H1 (cell line): ENCODE measurements around the gene BYSL. TPM values are rescaled to one million over a fixed set of nuclear protein-coding genes. Genes with fewer than 3 reads are reported as not detected.

Experiments used
- CTCF ChIA-PET: fragments of 300-600 bp; sonication (Branson Sonifier 250); formaldehyde crosslinking; loops from one replicate; lab custom pipeline; 2021; ENCODE audit not compliant: partially characterized antibody; lab: Charles Lee
- POLR2A ChIA-PET: fragments of 300-600 bp; sonication (Branson Sonifier 250); formaldehyde crosslinking; loops from one replicate; lab custom pipeline; 2021; ENCODE audit warnings: inconsistent platforms; ENCODE audit not compliant: partially characterized antibody; lab: Charles Lee
- DNase-seq, 2 experiments: peaks; one replicate each; pipeline versions ENCODE4 v3.0.0 to v3.0.0-alpha.2; 2010 to 2022; ENCODE audit warnings: low spot score in 2 of 2, low read depth in 1 of 2, mixed read lengths in 1 of 2
- FAIRE-seq: peaks from 2 replicates; lab custom pipeline; 2011; peaks lifted over from hg19 to GRCh38; lab: Jason Lieb, UNC
- H2AFZ ChIP-seq: 2 replicates; pipeline ENCODE4 v1.8.1; 2012; ENCODE audit warnings: low read length, inconsistent platforms
- H2AK5ac ChIP-seq: 2 replicates; pipeline ENCODE4 v1.6.1; 2013; ENCODE audit warnings: low read depth, low read length
- H2BK120ac ChIP-seq: replicated peaks from 2 replicates; pipeline ENCODE3; 2013; ENCODE audit warnings: low read depth, low read length, inconsistent platforms
- H2BK12ac ChIP-seq: 2 replicates; pipeline ENCODE4 v1.6.1; 2013; ENCODE audit warnings: low read depth, low read length
- H2BK15ac ChIP-seq: 2 replicates; pipeline ENCODE4 v1.6.1; 2013; ENCODE audit warnings: low read length
- H2BK20ac ChIP-seq: 2 replicates; pipeline ENCODE4 v1.6.1; 2013; ENCODE audit warnings: low read length
- H2BK5ac ChIP-seq: 2 replicates; pipeline ENCODE4 v1.6.1; 2013; ENCODE audit warnings: low read depth, low read length
- H3K14ac ChIP-seq: 2 replicates; pipeline ENCODE4 v1.6.1; 2013; ENCODE audit warnings: inconsistent platforms; ENCODE audit not compliant: insufficient read length
- H3K18ac ChIP-seq: 2 replicates; pipeline ENCODE4 v1.6.1; 2013; ENCODE audit warnings: low read length; ENCODE audit errors: extremely low read depth
- H3K23ac ChIP-seq: 2 replicates; pipeline ENCODE4 v1.6.1; 2013; ENCODE audit warnings: inconsistent platforms; ENCODE audit not compliant: insufficient read length
- H3K23me2 ChIP-seq: 2 replicates; pipeline ENCODE4 v1.6.1; 2013; ENCODE audit warnings: low read depth, low read length
- H3K27ac ChIP-seq: 2 replicates; pipeline ENCODE4 v1.6.1; 2011; ENCODE audit warnings: low read depth, low read length, inconsistent platforms
- H3K27me3 ChIP-seq, 4 experiments: replicated peaks in 1 of 4; 1 replicate in 1 of 4; 2 replicates in 3 of 4; pipeline versions ENCODE4 v1.6.1 to v1.8.1; 2011 to 2013; ENCODE audit warnings: low read length in 3 of 4, mild to moderate bottlenecking in 3 of 4, inconsistent platforms in 2 of 4, mixed read lengths in 2 of 4, moderate library complexity in 1 of 4; ENCODE audit not compliant: control insufficient read depth in 3 of 4, insufficient read depth in 3 of 4; ENCODE audit errors: extremely low read depth in 1 of 4
- H3K36me3 ChIP-seq, 4 experiments: 2 replicates each; pipeline versions ENCODE4 v1.6.1 to v1.8.1; 2011 to 2013; ENCODE audit warnings: mild to moderate bottlenecking in 4 of 4, low read length in 3 of 4, moderate library complexity in 2 of 4, control low read depth in 1 of 4, inconsistent platforms in 1 of 4; ENCODE audit not compliant: insufficient read depth in 4 of 4, control insufficient read depth in 2 of 4
- H3K4ac ChIP-seq: replicated peaks from 2 replicates; pipeline ENCODE3; 2013; ENCODE audit warnings: low read length, low read depth, mixed read lengths, inconsistent platforms; ENCODE audit not compliant: insufficient read length
- H3K4me1 ChIP-seq, 4 experiments: replicated peaks in 1 of 4; 1 replicate in 1 of 4; 2 replicates in 3 of 4; pipeline versions ENCODE4 v1.6.1 to v1.8.1; 2011 to 2013; ENCODE audit warnings: low read length in 3 of 4, inconsistent platforms in 2 of 4, mixed read lengths in 1 of 4; ENCODE audit not compliant: insufficient read depth in 4 of 4, control insufficient read depth in 3 of 4
- H3K4me2 ChIP-seq, 2 experiments: 2 replicates each; pipeline versions ENCODE4 v1.6.1 to v1.8.1; 2011 to 2013; ENCODE audit warnings: low read depth in 2 of 2, low read length in 2 of 2, control low read depth in 1 of 2, inconsistent platforms in 1 of 2, mild to moderate bottlenecking in 1 of 2; ENCODE audit not compliant: insufficient read depth in 1 of 2
- H3K4me3 ChIP-seq, 4 experiments: fragments of 200-600, 300-600 bp in 1 of 4; sonication (generic), shearing (Covaris generic), sonication (Bioruptor Twin) in 1 of 4; 2 replicates each; pipeline versions ENCODE4 v1.5.1 to v1.8.1; 2011 to 2016; ENCODE audit warnings: low read length in 4 of 4, low read depth in 3 of 4, control low read depth in 2 of 4, inconsistent platforms in 2 of 4, mild to moderate bottlenecking in 2 of 4, mixed read lengths in 1 of 4, moderate library complexity in 1 of 4; ENCODE audit not compliant: insufficient read depth in 2 of 4; ENCODE audit errors: extremely low read depth in 1 of 4
- H3K56ac ChIP-seq: replicated peaks from 2 replicates; pipeline ENCODE3; 2013; ENCODE audit warnings: low read depth, mild to moderate bottlenecking, mixed read lengths, low read length, inconsistent platforms; ENCODE audit not compliant: insufficient read length
- H3K79me1 ChIP-seq: 2 replicates; pipeline ENCODE4 v1.6.1; 2013; ENCODE audit warnings: low read depth, low read length, control low read depth
- H3K79me2 ChIP-seq, 2 experiments: 2 replicates each; pipeline versions ENCODE4 v1.6.1 to v1.8.1; 2012 to 2013; ENCODE audit warnings: low read length in 2 of 2, mild to moderate bottlenecking in 2 of 2, inconsistent platforms in 1 of 2; ENCODE audit not compliant: insufficient read depth in 2 of 2, control insufficient read depth in 1 of 2
- H3K9ac ChIP-seq, 4 experiments: replicated peaks in 1 of 4; 1 replicate in 1 of 4; 2 replicates in 3 of 4; pipeline versions ENCODE4 v1.6.1 to v1.8.1; 2011 to 2013; ENCODE audit warnings: low read depth in 3 of 4, low read length in 3 of 4, control low read depth in 2 of 4, mild to moderate bottlenecking in 2 of 4, moderate library complexity in 2 of 4, inconsistent platforms in 1 of 4; ENCODE audit errors: extremely low read depth in 1 of 4
- H3K9me3 ChIP-seq, 2 experiments: 2 replicates each; pipeline versions ENCODE4 v1.6.1 to v1.8.1; 2012 to 2013; ENCODE audit warnings: mild to moderate bottlenecking in 2 of 2, moderate library complexity in 2 of 2, control low read depth in 1 of 2, inconsistent platforms in 1 of 2, low read depth in 1 of 2, low read length in 1 of 2, mixed read lengths in 1 of 2; ENCODE audit not compliant: insufficient read depth in 2 of 2
- H4K20me1 ChIP-seq, 2 experiments: replicated peaks in 1 of 2; 2 replicates each; pipeline versions ENCODE3 to v1.8.1; 2011 to 2013; ENCODE audit warnings: inconsistent platforms in 2 of 2, low read length in 2 of 2, mild to moderate bottlenecking in 1 of 2; ENCODE audit not compliant: insufficient read depth in 2 of 2, control insufficient read depth in 1 of 2
- H4K5ac ChIP-seq: 2 replicates; pipeline ENCODE4 v1.6.1; 2013; ENCODE audit warnings: low read length, low read depth, mixed read lengths, inconsistent platforms; ENCODE audit not compliant: insufficient read length
- H4K8ac ChIP-seq: 2 replicates; pipeline ENCODE4 v1.8.0; 2013; ENCODE audit warnings: mild to moderate bottlenecking, moderate library complexity, low read length, inconsistent platforms; ENCODE audit not compliant: insufficient read depth; ENCODE audit errors: extremely low read depth
- H4K91ac ChIP-seq: replicated peaks from 2 replicates; pipeline ENCODE3; 2013; ENCODE audit warnings: low read length, mixed read lengths, inconsistent platforms; ENCODE audit not compliant: insufficient read length
- CBX8 ChIP-seq: fragments of 300-800, 300-1000 bp; sonication (generic); IDR thresholded peaks from 2 replicates; pipeline ENCODE4 v1.7.1; 2016; ENCODE audit warnings: low read depth, low read length, borderline replicate concordance
- FOSL1 ChIP-seq: IDR thresholded peaks from 2 replicates; pipeline ENCODE4 v1.6.1; 2011; ENCODE audit warnings: mild to moderate bottlenecking, low read depth, low read length, moderate library complexity; ENCODE audit not compliant: insufficient read depth
- GTF2F1 ChIP-seq: IDR thresholded peaks from 2 replicates; pipeline ENCODE4 v1.6.1; 2012; ENCODE audit warnings: low read depth, low read length, improper control_type of control experiment, borderline replicate concordance
- JUND ChIP-seq: IDR thresholded peaks from 2 replicates; pipeline ENCODE4 v1.6.1; 2011; ENCODE audit warnings: mild to moderate bottlenecking, improper control_type of control experiment, low read length
- RAD21 ChIP-seq, 2 experiments: IDR thresholded peaks in 1 of 2; conservative IDR thresholded peaks in 1 of 2; 2 replicates each; pipeline ENCODE4 v1.6.1; 2011; ENCODE audit warnings: low read depth in 2 of 2, low read length in 2 of 2, improper control_type of control experiment in 1 of 2, inconsistent platforms in 1 of 2, mild to moderate bottlenecking in 1 of 2, moderate library complexity in 1 of 2
- RNF2 ChIP-seq: fragments of 200-900, 300-1000 bp; sonication (generic); IDR thresholded peaks from 2 replicates; pipeline ENCODE4 v1.7.1; 2016; ENCODE audit warnings: borderline replicate concordance, low read depth, mild to moderate bottlenecking, antibody characterized with exemption, low read length; ENCODE audit not compliant: poor library complexity, severe bottlenecking; ENCODE audit errors: missing control alignments
- TAF7 ChIP-seq: optimal IDR thresholded peaks from 2 replicates; pipeline ENCODE3; 2011; ENCODE audit warnings: low read depth, mild to moderate bottlenecking, inconsistent platforms, low read length, moderate library complexity, borderline replicate concordance
- WGBS, 2 experiments: shearing (Covaris generic) in 1 of 2; methylation state at CpG; one replicate each; pipeline versions ENCODE4 v1.1.6 to v1.1.7; 2013 to 2015; ENCODE audit warnings: low lambda C conversion rate in 2 of 2, mixed read lengths in 2 of 2, inconsistent platforms in 1 of 2, low coverage in 1 of 2, missing lambda C conversion rate in 1 of 2; ENCODE audit not compliant: insufficient replicate concordance in 2 of 2, insufficient coverage in 1 of 2, insufficient read length in 1 of 2; ENCODE audit errors: extremely low coverage in 1 of 2, missing lambda C conversion rate in 1 of 2; 5-methylcytosine and 5-hydroxymethylcytosine counted together
- polyA plus RNA-seq, 7 experiments: library from polyadenylated mRNA; depleted of rRNA in 3 of 7; stranded (reverse) in 5 of 7; unstranded in 2 of 7; fragments of >200 nt in 5 of 7; fragments of 200-250 nt in 2 of 7; gene quantifications; 1 replicate in 5 of 7; 2 replicates in 1 of 7; 4 replicates in 1 of 7; pipeline versions ENCODE4 v1.2.1 to v1.2.3, GENCODE V29; 2011 to 2013; ENCODE audit warnings: missing spikeins in 2 of 7, mixed read lengths in 2 of 7
- total RNA-seq: library from RNA; stranded (reverse); fragmentation: NEBNext Ultra II Directional; extraction: Animal tissue kit (Norgen Biotek cat#: 25700); gene quantifications from 2 replicates; pipeline ENCODE4 v1.2.1, GENCODE V29; 2021

BYSL gene
- total and polyA plus RNA-seq, 2 of the 8 experiments (the other 6 are each of a cell fraction or from before 2014, with no cell fraction given), result 37.3 to 49.2 TPM

GRCh38 chr6:41896281-41896680, 25.0 kb upstream of the BYSL start:
- Histone ChIP-seq H2BK15ac (no peak overlapping the region), H2AK5ac (no peak overlapping the region), H2BK5ac (peak overlapping the region; percentile 18; the same call in 1 of the 2 replicates), H3K27ac (peak overlapping the region; percentile 83; the same call in 1 of the 2 replicates), H3K9me3 (no peaks in the 10 kb centered on the region), H3K4me2 (peak overlapping the region; percentile 93 to 100), H2BK120ac (no peak overlapping the region), H3K4ac (no peak overlapping the region), H4K20me1 (peaks cover 0 to 1% of the 10 kb centered on the region in 2 experiments), H3K79me1 (no peaks in the 10 kb centered on the region), H3K9ac (peak overlapping the region; percentile 13 to 79 (median 76); a peak in 6 of 7 replicates), H3K27me3 (no peaks in the 10 kb centered on the region), H3K14ac (no peak overlapping the region), H4K8ac (no peak overlapping the region), H2AFZ (no peak overlapping the region), H2BK20ac (no peak overlapping the region; the same call in 1 of the 2 replicates), H3K23me2 (peaks cover 14% of the 10 kb centered on the region), H3K4me1 (peaks cover 0 to 11% (median 4%) of the 10 kb centered on the region in 4 experiments; a peak in 4 of 7 replicates), H4K5ac (no peak overlapping the region), H3K56ac (no peak overlapping the region), H4K91ac (no peak overlapping the region), H2BK12ac (no peak overlapping the region; the same call in 1 of the 2 replicates), H3K79me2 (peaks cover 0 to 29% of the 10 kb centered on the region in 2 experiments; a peak in 3 of 4 replicates), H3K18ac (no peak overlapping the region), H3K36me3 (no peaks in the 10 kb centered on the region), H3K23ac (no peak overlapping the region), H3K4me3 (peak overlapping the region; percentile 58 to 95 (median 81))
- CTCF ChIA-PET, result interaction anchor here (0.6 to 2.0 kb wide), 9 partner anchors 9 to 652 kb away, joined by 3 to 13 read pairs (median 3); partner anchors contain the start of genes BYSL and MED20
- DNase-seq (no peak), FAIRE-seq (no peak)
- WGBS, 2 experiments, result 52% methylated on average over 3 of the region's 3 CpGs; no CpG with 5 or more reads in 1 of the 2 experiments
- POLR2A ChIA-PET, result interaction anchor here (0.8 to 4.2 kb wide), 16 partner anchors 9 to 199 kb away, joined by 3 to 39 read pairs (median 4); partner anchors contain the start of genes BYSL, MED20, TAF8 and TOMM6
- TF ChIP-seq JUND (no peak), TAF7 (no peak), FOSL1 (no peak), CBX8 (no peak), RAD21 (IDR thresholded peaks at IDR 0.05 in 1 of 2, conservative IDR thresholded peaks at IDR 0.05 in 1 of 2; ENCODE audit: low read depth in 2 of 2, low read length in 2 of 2) (no peak), RNF2 (no peak), GTF2F1 (no peak)
